Psoas muscle (tissue), 8 donors: Measurements from ENCODE around the gene C11orf65. TPM values are rescaled to one million over a fixed set of nuclear protein-coding genes. Genes with fewer than 3 reads are reported as not detected.

Experiments
- ATAC-seq, 4 donors: fragments of 200-7000 bp; cut with Tn5 transposase; one replicate each; pipeline ENCODE4 v1.9.1; 2020; ENCODE audit warnings: moderate library complexity in 3 of 4, mild to moderate bottlenecking in 2 of 4
- DNase-seq, 2 donors: peaks; one replicate each; pipeline ENCODE4 v3.0.0-alpha.2; 2020
- H3K27ac ChIP-seq: fragments of 200-600 bp; one replicate; pipeline ENCODE4 v1.8.0; 2022
- H3K27me3 ChIP-seq, 3 donors: fragments of 200-600 bp in 1 of 3; one replicate each; pipeline versions ENCODE4 v1.6.1 to v1.8.0; 2013 to 2022; ENCODE audit warnings: low read length in 2 of 3, mild to moderate bottlenecking in 2 of 3, moderate library complexity in 1 of 3; ENCODE audit not compliant: insufficient read depth in 3 of 3
- H3K36me3 ChIP-seq, 2 donors: fragments of 200-600 bp in 1 of 2; one replicate each; pipeline versions ENCODE4 v1.6.1 to v1.8.0; 2013 to 2022; ENCODE audit warnings: low read depth in 1 of 2, mild to moderate bottlenecking in 1 of 2, moderate library complexity in 1 of 2; ENCODE audit not compliant: insufficient read depth in 1 of 2
- H3K4me1 ChIP-seq: fragments of 200-600 bp; one replicate; pipeline ENCODE4 v1.8.0; 2022
- H3K4me3 ChIP-seq: fragments of 200-600 bp; one replicate; pipeline ENCODE4 v1.8.0; 2022; ENCODE audit warnings: mild to moderate bottlenecking
- H3K9me3 ChIP-seq: fragments of 200-600 bp; one replicate; pipeline ENCODE4 v1.8.0; 2022
- CTCF ChIP-seq: fragments of 200-600 bp; IDR thresholded peaks from one replicate; pipeline ENCODE4 v1.8.0; 2022; ENCODE audit warnings: antibody characterized with exemption
- WGBS, 3 donors: extraction: QIAGEN DNeasy Blood & Tissue Kit; methylation state at CpG; one replicate each; pipeline versions ENCODE4 v1.1.6 to v1.1.7; 2013; 5-methylcytosine and 5-hydroxymethylcytosine counted together
- intact Hi-C, 2 donors: fragments of 100-400 bp; cut with DNase I; formaldehyde crosslinking; loops; one replicate each; pipeline versions ENCODE4 v1.11.0 to v1.14.2; 2022
- polyA plus RNA-seq, 3 donors: library from polyadenylated mRNA; stranded (reverse); fragments of 200-250 nt; gene quantifications; one replicate each; pipeline ENCODE4 v1.2.3, GENCODE V29; 2013
- total RNA-seq, 4 donors: library from RNA; stranded (reverse); fragmentation: NEBNext Ultra II Directional in 2 of 4; extraction: Animal tissue kit (Norgen Biotek cat#: 25700) in 2 of 4; gene quantifications; one replicate each; pipeline versions ENCODE4 v1.2.1 to v1.2.4, GENCODE V29; 2021 to 2023
- donor health status: healthy with polysubstance abuse.
- donor health status: DM: no; HTN: no; CAD: no; lungs with moderate emphysema.
- donor health status: Bipolar disorder and iron deficiency.
- donor health status: healthy.
- donor health status: DM: yes; HTN: yes; CAD: no.
- donor health status: DM: no; HTN: no; CAD: no.
- donor health status: DM: no; HTN: no; CAD: no.
- donor health status: DM: yes; HTN: yes; CAD: no.

The C11orf65 gene
- total and polyA plus RNA-seq, 7 donors, result 0.16 to 0.64 (median 0.23) TPM

DNA sequence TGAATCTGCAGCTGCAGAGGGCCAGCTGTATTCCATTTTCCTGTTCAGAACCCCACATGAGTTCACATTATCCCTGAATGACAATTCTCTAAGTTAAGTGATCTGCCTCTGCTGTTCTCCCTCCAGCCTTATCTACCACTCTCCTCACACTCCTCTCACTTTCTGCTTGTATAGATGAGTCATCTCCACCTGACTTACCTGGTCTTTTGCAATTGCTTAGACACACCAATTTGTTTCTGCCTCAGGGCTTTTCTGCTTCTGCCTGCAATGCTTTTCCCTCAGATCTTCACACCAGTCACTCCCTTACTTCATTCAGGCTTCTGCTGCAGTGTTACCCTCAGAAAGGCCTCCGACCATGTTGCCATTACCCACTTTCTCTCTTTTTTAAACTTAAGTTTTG is 126.4 kb downstream of the C11orf65 start:
- no peak for TF ChIP-seq CTCF
- intact Hi-C loops, result loop anchor here (10.0 kb wide), 1 partner anchor 304 kb away; no protein-coding TSS in a partner anchor
- Histone ChIP-seq H3K9me3 (no peaks in the 10 kb centered on the region), H3K4me3 (no peak overlapping the region), H3K4me1 (no peaks in the 10 kb centered on the region), H3K27me3 (no peaks in the 10 kb centered on the region), H3K36me3 (peaks cover 0 to 36% of the 10 kb centered on the region in 2 donors), H3K27ac (no peak overlapping the region)
- ATAC-seq (no peak), DNase-seq (no peak)
- WGBS, 3 donors, result 92 to 97% (median 94%) methylated on average over 1 of the region's 1 CpG

DNA sequence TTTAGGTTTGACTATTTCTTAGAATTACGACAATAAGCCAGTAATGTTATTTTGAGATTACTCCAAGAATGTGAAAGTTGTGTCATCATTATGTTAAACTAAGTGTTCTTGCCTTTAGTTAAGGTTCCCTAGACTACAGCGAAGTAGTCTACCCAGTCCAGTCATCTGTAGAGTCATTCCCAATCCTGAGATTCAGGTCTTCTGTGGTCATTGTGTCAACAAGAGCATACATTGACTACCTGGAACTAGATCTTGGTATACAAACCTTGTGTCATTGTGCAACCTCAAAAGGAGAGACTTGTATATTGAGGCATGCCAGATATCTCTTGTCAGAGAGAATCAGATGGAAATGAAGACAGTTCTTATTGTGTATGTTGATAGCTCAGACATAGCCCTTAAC is 128.6 kb downstream of the C11orf65 start:
- ATAC-seq (no peak), DNase-seq (no peak)
- Histone ChIP-seq H3K27ac (no peak overlapping the region), H3K36me3 (peaks cover 0 to 54% of the 10 kb centered on the region in 2 donors), H3K27me3 (no peaks in the 10 kb centered on the region), H3K4me3 (no peak overlapping the region), H3K4me1 (no peaks in the 10 kb centered on the region), H3K9me3 (no peaks in the 10 kb centered on the region)
- no peak for TF ChIP-seq CTCF
- WGBS, 3 donors, result 98 to 99% (median 98%) methylated on average over 2 of the region's 2 CpGs
- intact Hi-C loops, result no loop called here

DNA sequence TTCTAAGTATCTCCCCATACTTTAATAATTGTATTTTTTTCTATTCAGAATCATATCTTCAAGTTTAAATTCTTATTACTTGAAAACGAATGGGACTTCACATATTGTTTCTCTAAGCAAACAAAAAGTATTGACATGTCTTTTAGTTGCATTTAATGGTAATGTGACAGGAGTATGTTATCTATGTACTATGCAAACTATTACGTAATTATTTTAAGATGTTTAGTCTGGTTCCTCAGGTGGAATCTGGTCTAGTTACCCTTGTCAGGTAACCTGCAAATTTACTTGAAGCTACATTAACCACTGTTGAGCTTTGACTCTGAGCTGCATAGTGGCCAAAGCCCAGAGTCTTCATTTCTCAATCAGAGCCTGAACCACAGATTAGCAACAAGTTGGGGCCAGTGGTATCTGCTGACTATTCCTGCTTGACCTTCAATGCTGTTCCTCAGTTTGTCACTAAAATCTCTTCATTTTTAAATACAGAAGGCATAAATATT is 133.9 kb downstream of the C11orf65 start:
- H3K4me1 ChIP-seq, result no peaks in the 10 kb centered on the region
- no peak overlapping the region for H3K27ac ChIP-seq
- DNase-seq (no peak), ATAC-seq (no peak)
- TF ChIP-seq CTCF, result no peak
- H3K9me3 ChIP-seq, result no peaks in the 10 kb centered on the region
- H3K4me3 ChIP-seq, result no peak overlapping the region
- intact Hi-C loops, result no loop called here
- 95 to 96% (median 95%) methylated on average over 2 of the region's 2 CpGs for WGBS, 3 donors
- no peaks in the 10 kb centered on the region for H3K27me3 ChIP-seq
- H3K36me3 ChIP-seq, result peaks cover 0 to 99% of the 10 kb centered on the region in 2 donors

Other genes with a start within 250 kb of the C11orf65 start
- gene NPAT, start 244.9 kb downstream of the C11orf65 start, total RNA-seq, result 1 to 10 TPM; 5.1 to 6.9 (median 6.5) TPM
- 1 to 10 TPM; 2.0 to 4.8 (median 3.8) TPM for gene NPAT, start 244.9 kb downstream of the C11orf65 start, polyA plus RNA-seq
- gene ATM, start 244.5 kb downstream of the C11orf65 start, total RNA-seq, result 10 to 100 TPM; 14.9 to 22.7 (median 17.2) TPM
- gene ATM, start 244.5 kb downstream of the C11orf65 start, polyA plus RNA-seq, result 1 to 10 TPM; 5.6 to 8.3 (median 7.0) TPM
- 1 to 10 TPM; 3.8 to 7.4 (median 5.8) TPM for gene POGLUT3, start 30.9 kb upstream of the C11orf65 start, total RNA-seq
- gene POGLUT3, start 30.9 kb upstream of the C11orf65 start, polyA plus RNA-seq, result 1 to 10 TPM; 2.1 to 4.2 (median 3.1) TPM
- gene EXPH5, start 126.2 kb upstream of the C11orf65 start, total RNA-seq, result under 1 TPM; 0.15 to 0.58 (median 0.35) TPM
- gene EXPH5, start 126.2 kb upstream of the C11orf65 start, polyA plus RNA-seq, result under 1 TPM; 0.01 to 0.03 (median 0.01) TPM
- gene DDX10, start 197.5 kb upstream of the C11orf65 start, total RNA-seq, result 10 to 100 TPM; 10.0 to 15.4 (median 11.9) TPM
- gene DDX10, start 197.5 kb upstream of the C11orf65 start, polyA plus RNA-seq, result 10 to 100 TPM; 10.6 to 18.0 (median 11.4) TPM